GM12864 (cell line): ENCODE data around the gene CALHM5.

ENCODE experiments used
- DNase-seq: peaks from one replicate; pipeline ENCODE4 v3.0.0-alpha.2; 2011; ENCODE audit warnings: low read depth
- H3K4me3 ChIP-seq: 2 replicates; pipeline ENCODE4 v1.5.1; 2011; ENCODE audit warnings: mild to moderate bottlenecking, low read depth, low read length, control low read depth
- CTCF ChIP-seq: IDR thresholded peaks from 2 replicates; pipeline ENCODE4 v1.5.1; 2011; ENCODE audit warnings: low read depth, mild to moderate bottlenecking, moderate library complexity, low read length, control low read depth, inconsistent platforms; ENCODE audit errors: missing control alignments

Gene CALHM5

GRCh38 chr6:116545651-116546050 is 34.2 kb downstream of the CALHM5 start, which contains the start of gene TRAPPC3L:
Gene TRAPPC3L (minus strand): TSS chr6:116545684. CDS start chr6:116545514, 170 bp downstream.
- no peak for TF ChIP-seq CTCF
- no peak within 1 kb of the TSS for H3K4me3 ChIP-seq
- DNase-seq, result no peak

GRCh38 chr6:116547358-116547757 is 35.9 kb downstream of the CALHM5 start:
- DNase-seq, result no peak
- H3K4me3 ChIP-seq, result no peak overlapping the region
- no peak for TF ChIP-seq CTCF

GRCh38 chr6:116550796-116551195 is 39.4 kb downstream of the CALHM5 start:
- H3K4me3 ChIP-seq, result no peak overlapping the region
- TF ChIP-seq CTCF, result no peak
- no peak for DNase-seq

GRCh38 chr6:116553451-116553850 is 42.0 kb downstream of the CALHM5 start, which contains the start of gene CALHM4:
Gene CALHM4 (plus strand): TSS chr6:116553751. CDS start chr6:116553794, 43 bp downstream.
- DNase-seq, result no peak
- no peak for TF ChIP-seq CTCF
- no peak within 1 kb of the TSS for H3K4me3 ChIP-seq

- no peak for TF ChIP-seq CTCF
- no peak for DNase-seq
- H3K4me3 ChIP-seq, result no peak overlapping the region
Measured at GRCh38 chr6:116556065-116556464, 44.6 kb downstream of the CALHM5 start.

GRCh38 chr6:116556814-116557415 is 45.5 kb downstream of the CALHM5 start:
- no peak for TF ChIP-seq CTCF
- H3K4me3 ChIP-seq, result no peak overlapping the region
- DNase-seq, result no peak

DNA sequence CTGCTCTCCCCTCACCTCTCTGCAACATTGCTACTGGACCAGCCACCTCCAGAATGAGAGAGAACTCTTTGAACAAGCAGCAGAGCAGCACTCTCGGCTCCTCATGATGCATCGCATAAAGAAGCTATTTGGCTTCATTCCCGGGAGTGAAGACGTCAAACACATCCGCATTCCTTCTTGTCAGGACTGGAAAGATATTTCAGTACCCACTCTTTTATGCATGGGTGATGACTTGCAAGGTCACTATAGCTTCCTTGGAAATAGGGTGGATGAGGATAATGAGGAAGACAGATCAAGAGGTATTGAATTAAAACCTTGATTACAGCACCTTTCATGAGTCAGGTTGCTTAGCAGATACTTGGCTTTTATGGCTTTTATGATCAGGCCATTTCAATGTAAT is 46.5 kb downstream of the CALHM5 start:
- no peak for DNase-seq
- no peak overlapping the region for H3K4me3 ChIP-seq
- no peak for TF ChIP-seq CTCF
